GM18507 (cell line): ENCODE measurements around the gene KCNB1.
"Not testable (repeated sequence)": the region's sequence is repeated elsewhere in the genome, so short reads cannot be mapped to it uniquely, and the experiment has no call there.

Experiments
- DNase-seq: peaks from one replicate; pipeline ENCODE4 v3.0.0; 2011; ENCODE audit warnings: low read depth; ENCODE audit not compliant: insufficient read length; ENCODE audit errors: extremely low spot score
- FAIRE-seq: peaks from 2 replicates; lab custom pipeline; 2011; peaks lifted over from hg19 to GRCh38; lab: Jason Lieb, UNC

The KCNB1 gene

GRCh38 chr20:49415668-49416044 lies 66.8 kb downstream of the KCNB1 start:
- DNase-seq (no peak), FAIRE-seq (no peak)

- FAIRE-seq, result no peak
- no peak for DNase-seq
These were observed 67.3 kb downstream of the KCNB1 start for GRCh38 chr20:49415005-49415667.

DNA sequence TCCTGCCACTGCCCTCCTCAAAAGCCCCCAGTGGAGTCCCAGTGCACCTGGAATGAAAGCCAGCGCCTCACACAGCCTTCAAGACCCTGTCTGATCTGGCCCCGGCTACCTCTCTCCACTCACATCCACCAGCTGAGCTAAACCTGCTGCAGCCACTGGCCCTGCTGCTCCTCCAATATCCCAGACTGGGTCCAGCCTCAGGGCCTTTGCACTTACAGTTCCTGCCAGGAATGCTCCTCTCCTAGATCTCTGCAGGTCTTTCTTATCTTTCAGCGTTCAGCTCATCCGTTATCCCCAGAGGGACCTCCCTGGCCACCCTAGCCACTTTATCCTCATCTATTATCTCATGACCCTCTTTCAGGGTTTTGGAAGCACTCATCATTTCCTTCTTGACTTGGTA lies 68.8 kb downstream of the KCNB1 start:
- FAIRE-seq, result no peak
- DNase-seq, result no peak

- DNase-seq (no peak), FAIRE-seq (no peak)
These were observed 69.5 kb downstream of the KCNB1 start for GRCh38 chr20:49412953-49413352.

- FAIRE-seq (no peak), DNase-seq (no peak)
These were observed 70.2 kb downstream of the KCNB1 start for GRCh38 chr20:49412254-49412653.

DNA sequence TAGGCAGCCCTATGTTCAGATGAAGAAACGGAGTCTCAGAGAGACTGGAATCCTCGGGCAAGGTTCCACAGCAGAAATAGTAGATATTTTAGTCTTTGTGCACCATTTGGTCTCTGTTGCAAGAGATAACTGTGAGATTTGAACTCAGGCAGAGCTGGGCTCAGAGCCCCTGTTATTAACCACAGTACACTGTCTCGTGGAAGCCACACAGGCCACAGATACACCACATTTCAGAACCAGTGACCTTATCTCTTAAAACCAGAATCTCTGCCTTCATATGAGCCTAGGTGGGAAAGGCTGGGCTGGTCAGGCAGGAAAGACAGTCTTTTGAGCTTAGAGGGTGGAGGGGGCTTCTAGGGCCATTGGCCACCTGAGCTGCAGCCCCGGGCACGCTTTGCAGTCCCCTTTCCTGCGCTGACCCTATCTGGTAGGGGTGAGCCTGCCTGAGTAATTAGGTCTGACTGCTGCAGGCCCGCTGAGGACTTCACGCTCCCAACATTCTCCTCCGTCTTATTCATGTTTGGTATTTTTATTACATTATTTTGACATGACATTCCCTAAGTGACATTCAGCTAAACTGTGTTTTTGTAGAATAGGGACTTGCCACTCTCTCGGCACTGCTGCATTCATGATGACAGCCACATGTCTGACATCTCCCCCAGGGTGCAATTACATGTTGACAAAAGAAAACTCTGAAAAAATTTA lies 71.1 kb downstream of the KCNB1 start:
- FAIRE-seq, result no peak
- DNase-seq, result no peak

- not testable (repeated sequence) for DNase-seq, FAIRE-seq
These were observed 72.4 kb downstream of the KCNB1 start for GRCh38 chr20:49409975-49410621.

DNA sequence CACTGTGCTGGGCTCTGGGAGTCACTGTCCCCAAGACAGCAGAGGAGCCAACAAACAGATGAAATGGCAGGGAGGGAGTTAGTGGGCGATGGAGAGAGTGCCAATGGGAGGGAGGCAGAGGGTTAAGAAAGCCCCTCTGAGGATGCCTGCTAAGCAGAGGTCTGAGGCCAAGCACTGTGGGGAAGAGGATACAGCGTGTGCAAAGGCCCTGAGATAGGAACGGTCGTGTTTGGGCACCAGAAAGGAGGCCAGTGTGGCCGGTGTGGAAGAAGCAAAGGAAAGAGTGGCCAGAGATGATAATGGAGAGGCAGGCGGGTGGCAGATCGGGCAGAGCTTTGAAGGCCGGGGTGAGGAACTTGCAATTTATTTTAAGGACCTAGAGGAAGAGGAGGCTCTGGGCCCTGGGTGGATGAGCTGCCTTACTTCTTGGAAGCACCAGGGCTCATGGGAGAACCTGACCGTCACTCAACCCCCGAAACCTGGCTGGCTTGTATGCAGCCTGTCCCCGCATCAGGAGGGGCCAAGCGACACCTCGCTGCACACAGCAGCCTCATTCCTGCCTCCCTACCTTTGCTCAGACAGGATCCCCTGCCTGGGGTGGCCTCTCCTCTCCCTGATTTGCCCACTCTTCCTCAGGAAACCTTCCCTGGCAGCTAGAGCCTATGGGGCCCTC lies 73.0 kb downstream of the KCNB1 start:
- no peak for FAIRE-seq
- DNase-seq, result no peak

GRCh38 chr20:49408509-49409104 lies 73.9 kb downstream of the KCNB1 start:
- FAIRE-seq (no peak), DNase-seq (no peak)

DNA sequence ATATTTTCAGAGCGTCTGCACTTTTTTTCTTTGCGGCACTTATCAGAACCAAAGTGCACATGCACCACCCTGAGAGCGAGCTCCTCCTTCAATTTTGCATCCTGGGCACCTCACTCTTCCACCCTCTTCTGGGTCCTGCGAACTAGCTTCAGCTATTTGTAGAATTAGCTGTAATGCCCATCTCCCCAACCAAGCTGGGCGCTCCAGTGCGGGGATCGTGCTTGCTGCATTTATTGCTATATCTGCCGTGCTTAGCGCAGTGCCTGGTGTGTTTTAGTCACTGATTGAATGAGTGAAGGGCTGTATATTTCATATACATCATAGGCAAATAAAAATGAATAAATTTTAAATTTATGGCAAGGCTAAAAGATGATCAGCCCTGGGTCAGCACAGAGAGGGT lies 75.8 kb downstream of the KCNB1 start:
- DNase-seq (no peak), FAIRE-seq (no peak)

GRCh38 chr20:49405696-49406095 lies 76.8 kb downstream of the KCNB1 start:
- DNase-seq (no peak), FAIRE-seq (no peak)

- DNase-seq (no peak), FAIRE-seq (no peak)
These were observed 77.3 kb downstream of the KCNB1 start for GRCh38 chr20:49405062-49405683.

DNA sequence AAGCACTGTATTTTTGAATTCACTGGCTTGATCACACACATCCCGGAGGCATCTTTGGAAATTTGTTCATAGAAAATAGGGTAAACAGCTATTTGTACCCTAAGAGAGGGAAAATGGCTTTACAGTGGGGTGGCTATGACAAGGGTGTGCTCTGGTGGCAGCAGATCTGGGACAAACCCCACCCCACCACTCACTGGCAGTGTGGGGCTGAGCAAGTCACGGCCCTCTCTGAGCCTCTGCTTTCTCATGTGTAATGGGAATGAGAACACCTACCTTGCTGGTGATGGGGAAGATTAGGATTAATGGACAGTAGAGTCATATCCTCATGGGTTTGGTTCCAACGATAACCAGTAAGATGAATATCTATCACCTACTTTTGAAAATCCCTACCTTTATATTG lies 78.0 kb downstream of the KCNB1 start:
- FAIRE-seq (no peak), DNase-seq (no peak)

DNA sequence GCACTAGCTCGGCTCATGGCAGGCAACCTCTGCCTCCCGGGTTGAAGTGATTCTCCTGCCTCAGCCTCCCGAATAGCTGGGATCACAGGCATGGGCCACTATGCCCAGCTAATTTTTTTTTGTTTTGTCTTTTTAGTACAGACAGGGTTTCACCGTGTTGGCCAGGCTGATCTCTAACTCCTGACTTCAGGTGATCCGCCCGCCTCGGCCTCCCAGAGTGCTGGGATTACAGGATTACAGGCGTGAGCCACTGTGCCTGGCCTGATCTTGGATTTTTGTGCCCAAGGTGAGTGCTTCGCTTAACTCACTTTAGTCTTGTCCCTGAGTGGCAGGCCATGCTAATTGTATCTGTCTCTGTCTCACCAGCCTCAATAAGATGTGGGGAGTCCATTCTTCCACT lies 78.6 kb downstream of the KCNB1 start:
- no peak for DNase-seq
- FAIRE-seq, result no peak

- DNase-seq (no peak), FAIRE-seq (no peak)
These were observed 79.5 kb downstream of the KCNB1 start for GRCh38 chr20:49403012-49403411.

GRCh38 chr20:49400904-49401303 lies 81.6 kb downstream of the KCNB1 start:
- FAIRE-seq, result no peak
- DNase-seq, result no peak

- DNase-seq (no peak), FAIRE-seq (no peak)
These were observed 82.1 kb downstream of the KCNB1 start for GRCh38 chr20:49400410-49400809.

DNA sequence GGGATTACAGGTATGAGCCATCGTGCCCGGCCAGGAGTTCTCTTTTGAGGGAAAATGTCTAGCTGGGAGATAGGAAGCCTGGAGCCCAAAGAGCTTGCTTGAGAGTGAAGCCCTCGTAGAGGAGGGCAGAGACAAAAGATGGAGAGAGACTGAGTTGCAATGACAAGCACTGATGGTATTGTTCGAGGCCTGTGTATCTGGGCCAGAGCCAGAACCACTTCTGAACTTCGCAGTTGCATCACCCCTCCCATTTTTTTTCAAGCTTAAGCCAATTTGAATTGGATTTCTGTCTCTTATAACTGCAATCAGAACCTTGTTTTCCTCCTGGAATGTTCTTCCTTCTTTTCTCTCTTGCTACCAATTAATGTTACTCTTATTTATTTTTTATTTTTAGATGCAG lies 83.1 kb downstream of the KCNB1 start:
- DNase-seq, result no peak

DNA sequence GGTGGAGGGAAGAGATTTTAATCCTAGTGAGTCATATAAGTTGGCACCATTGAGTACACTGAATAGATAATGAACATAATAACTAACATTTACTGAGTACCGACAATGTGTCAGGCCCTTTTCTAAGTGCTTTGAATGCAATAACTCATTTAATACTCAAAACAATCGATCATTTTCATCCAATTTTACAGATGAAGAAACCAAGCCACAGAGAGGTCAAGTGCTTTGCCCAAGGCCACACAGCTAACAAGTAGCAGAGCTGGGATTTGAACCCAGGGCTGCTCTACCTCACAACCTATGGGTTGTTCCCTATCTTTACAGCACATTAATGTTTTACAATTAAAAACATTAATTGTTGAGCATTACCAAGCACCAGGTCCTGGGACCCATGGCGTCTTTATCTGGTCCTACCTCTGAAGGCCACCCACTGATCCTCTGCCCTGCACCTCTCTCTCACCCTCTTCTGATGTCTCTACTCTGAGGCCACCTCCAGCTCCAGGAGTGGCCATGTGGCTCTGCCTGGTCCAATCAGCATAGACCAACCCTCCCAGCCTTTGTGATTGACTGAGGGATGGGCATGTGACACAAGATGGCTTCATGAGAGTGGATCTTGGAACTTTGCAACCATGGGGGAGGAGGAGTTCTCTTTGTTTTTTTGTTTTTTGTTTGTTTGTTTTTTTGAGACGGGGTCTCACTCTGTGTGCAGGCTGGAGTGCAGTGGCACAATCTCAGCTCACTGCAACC lies 83.9 kb downstream of the KCNB1 start:
- FAIRE-seq (no peak), DNase-seq (no peak)

More for the DNA sequence above, 83.1 kb downstream of the KCNB1 start:
- FAIRE-seq, result no peak
